GM23248 (cell line): ENCODE data around the gene SWSAP1. TPM values are rescaled to one million over a fixed set of nuclear protein-coding genes. Genes with fewer than 3 reads are reported as not detected.

Experiments
- DNase-seq: peaks from one replicate; pipeline ENCODE4 v3.0.0-alpha.2; 2015
- H2AFZ ChIP-seq: fragments of 200-600 bp; sonication (generic); 2 replicates; pipeline ENCODE4 v1.6.1; 2016; ENCODE audit warnings: antibody characterized with exemption
- H3F3A ChIP-seq: fragments of 200-600 bp; sonication (generic); 2 replicates; pipeline ENCODE4 v1.6.1; 2016; ENCODE audit warnings: mild to moderate bottlenecking, antibody characterized with exemption, mixed run types; ENCODE audit not compliant: insufficient read depth
- H3K27ac ChIP-seq: fragments of 200-600 bp; sonication (generic); 2 replicates; pipeline ENCODE4 v1.5.1; 2016; ENCODE audit warnings: mild to moderate bottlenecking
- H3K27me3 ChIP-seq: fragments of 200-600 bp; sonication (generic); replicated peaks from 2 replicates; pipeline ENCODE4 v1.6.1; 2016; ENCODE audit warnings: mild to moderate bottlenecking; ENCODE audit not compliant: insufficient read depth
- H3K36me3 ChIP-seq: fragments of 200-600 bp; sonication (generic); 2 replicates; pipeline ENCODE4 v1.6.1; 2016; ENCODE audit warnings: low read depth, mild to moderate bottlenecking
- H3K4me1 ChIP-seq: fragments of 200-600 bp; sonication (generic); 2 replicates; pipeline ENCODE4 v1.6.1; 2016; ENCODE audit warnings: mild to moderate bottlenecking; ENCODE audit not compliant: insufficient read depth
- H3K4me2 ChIP-seq: fragments of 200-600 bp; sonication (generic); one replicate; pipeline ENCODE4 v1.6.1; 2016; ENCODE audit warnings: mild to moderate bottlenecking; ENCODE audit not compliant: unreplicated experiment
- H3K4me3 ChIP-seq: fragments of 200-600 bp; sonication (generic); 2 replicates; pipeline ENCODE4 v1.5.1; 2016; ENCODE audit warnings: mild to moderate bottlenecking
- H3K79me2 ChIP-seq: fragments of 200-600 bp; sonication (generic); 2 replicates; pipeline ENCODE4 v1.6.1; 2016; ENCODE audit warnings: mild to moderate bottlenecking; ENCODE audit not compliant: insufficient read depth
- H3K9ac ChIP-seq: fragments of 200-600 bp; sonication (generic); 2 replicates; pipeline ENCODE4 v1.6.1; 2016; ENCODE audit warnings: mild to moderate bottlenecking
- H3K9me2 ChIP-seq: fragments of 200-600 bp; sonication (generic); 2 replicates; pipeline ENCODE4 v1.6.1; 2016; ENCODE audit warnings: mixed run types, mild to moderate bottlenecking, moderate library complexity; ENCODE audit not compliant: insufficient read depth
- H3K9me3 ChIP-seq: fragments of 200-600 bp; sonication (generic); one replicate; pipeline ENCODE4 v1.6.1; 2017; ENCODE audit warnings: low read depth
- H4K20me1 ChIP-seq: fragments of 200-600 bp; sonication (generic); 2 replicates; pipeline ENCODE4 v1.6.0; 2016; ENCODE audit not compliant: insufficient read depth
- EZH2 ChIP-seq: fragments of 200-600 bp; sonication (generic); IDR thresholded peaks from 2 replicates; pipeline ENCODE4 v1.6.1; 2018; ENCODE audit warnings: antibody characterized with exemption, mild to moderate bottlenecking; ENCODE audit not compliant: insufficient read depth, poor library complexity, severe bottlenecking
- EZH2phosphoT487 ChIP-seq: fragments of 200-600 bp; sonication (generic); IDR thresholded peaks from 2 replicates; pipeline ENCODE4 v1.6.1; 2018; ENCODE audit warnings: antibody characterized with exemption, moderate library complexity, mild to moderate bottlenecking, low read depth; ENCODE audit not compliant: insufficient read depth
- WGBS, 2 experiments: methylation state at CpG; one replicate each; pipeline ENCODE4 v1.1.6; 2015 to 2017; ENCODE audit warnings: low lambda C conversion rate in 2 of 2, low coverage in 1 of 2; ENCODE audit errors: missing lambda C conversion rate in 2 of 2; 5-methylcytosine and 5-hydroxymethylcytosine counted together
- in situ Hi-C: fragments of 300-500 bp; cut with MboI; formaldehyde crosslinking; loops from 2 replicates; pipeline ENCODE4 v1.15.0; 2020
- polyA plus RNA-seq: library from polyadenylated mRNA; unstranded; fragments of >200 nt; fragmentation: Nextera tagmentation; extraction: Ambion mirVana; gene quantifications from 2 replicates; pipeline ENCODE4 v1.2.1, GENCODE V29; 2016
- total RNA-seq: library from RNA; depleted of rRNA; stranded (reverse); fragments of >200 nt; shearing (Covaris generic); gene quantifications from 2 replicates; pipeline ENCODE4 v1.2.3, GENCODE V29; 2014

Gene SWSAP1
- total and polyA plus RNA-seq, 2 experiments from 2014 or later = 0.32 to 1.3 TPM

DNA sequence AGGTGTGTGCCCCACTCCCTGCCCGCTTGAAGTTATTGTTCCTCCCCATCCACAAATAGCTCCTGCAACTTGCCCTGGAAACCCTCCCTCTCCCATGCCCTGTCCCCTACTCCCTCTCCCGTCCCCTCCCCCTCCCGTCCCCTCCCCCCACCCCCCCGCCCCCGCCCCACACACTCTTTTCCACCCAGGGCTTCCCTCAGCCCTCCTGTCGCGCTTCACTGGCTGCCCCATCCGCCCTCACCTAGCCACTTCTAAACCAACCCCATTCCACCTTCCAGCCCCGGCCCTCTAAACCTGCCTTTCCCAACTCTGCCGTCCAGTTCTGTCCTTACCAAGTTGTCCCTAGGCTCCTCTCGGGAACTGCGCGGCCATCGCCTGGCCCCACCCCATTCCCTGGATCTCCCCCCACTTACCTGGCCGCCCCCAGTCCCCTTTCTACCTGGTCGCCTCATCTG lies 43.7 kb downstream of the SWSAP1 start:
- H2AFZ ChIP-seq = peak overlapping the region; percentile 57; the same call in 1 of the 2 replicates
- 7 to 9% methylated on average over 9 to 16 of the region's 16 CpGs for WGBS, 2 experiments
- H3K27me3 ChIP-seq = no peaks in the 10 kb centered on the region; the same call in 1 of the 2 replicates
- DNase-seq = no peak
- no peak overlapping the region for H3K27ac ChIP-seq
- in situ Hi-C loops = no loop called here
- no peaks in the 10 kb centered on the region for H3K4me1 ChIP-seq
- no peaks in the 10 kb centered on the region for H3K36me3 ChIP-seq
- no peak overlapping the region; the same call in 1 of the 2 replicates for H3K4me3 ChIP-seq
- TF ChIP-seq EZH2phosphoT487 = no peak
- TF ChIP-seq EZH2 = no peak
- no peaks in the 10 kb centered on the region for H4K20me1 ChIP-seq
- H3K9ac ChIP-seq = no peak overlapping the region
- H3K4me2 ChIP-seq = no peak overlapping the region
- H3K9me3 ChIP-seq = no peaks in the 10 kb centered on the region
- H3K9me2 ChIP-seq = no peaks in the 10 kb centered on the region
- no peaks in the 10 kb centered on the region for H3K79me2 ChIP-seq
- no peaks in the 10 kb centered on the region for H3F3A ChIP-seq

DNA sequence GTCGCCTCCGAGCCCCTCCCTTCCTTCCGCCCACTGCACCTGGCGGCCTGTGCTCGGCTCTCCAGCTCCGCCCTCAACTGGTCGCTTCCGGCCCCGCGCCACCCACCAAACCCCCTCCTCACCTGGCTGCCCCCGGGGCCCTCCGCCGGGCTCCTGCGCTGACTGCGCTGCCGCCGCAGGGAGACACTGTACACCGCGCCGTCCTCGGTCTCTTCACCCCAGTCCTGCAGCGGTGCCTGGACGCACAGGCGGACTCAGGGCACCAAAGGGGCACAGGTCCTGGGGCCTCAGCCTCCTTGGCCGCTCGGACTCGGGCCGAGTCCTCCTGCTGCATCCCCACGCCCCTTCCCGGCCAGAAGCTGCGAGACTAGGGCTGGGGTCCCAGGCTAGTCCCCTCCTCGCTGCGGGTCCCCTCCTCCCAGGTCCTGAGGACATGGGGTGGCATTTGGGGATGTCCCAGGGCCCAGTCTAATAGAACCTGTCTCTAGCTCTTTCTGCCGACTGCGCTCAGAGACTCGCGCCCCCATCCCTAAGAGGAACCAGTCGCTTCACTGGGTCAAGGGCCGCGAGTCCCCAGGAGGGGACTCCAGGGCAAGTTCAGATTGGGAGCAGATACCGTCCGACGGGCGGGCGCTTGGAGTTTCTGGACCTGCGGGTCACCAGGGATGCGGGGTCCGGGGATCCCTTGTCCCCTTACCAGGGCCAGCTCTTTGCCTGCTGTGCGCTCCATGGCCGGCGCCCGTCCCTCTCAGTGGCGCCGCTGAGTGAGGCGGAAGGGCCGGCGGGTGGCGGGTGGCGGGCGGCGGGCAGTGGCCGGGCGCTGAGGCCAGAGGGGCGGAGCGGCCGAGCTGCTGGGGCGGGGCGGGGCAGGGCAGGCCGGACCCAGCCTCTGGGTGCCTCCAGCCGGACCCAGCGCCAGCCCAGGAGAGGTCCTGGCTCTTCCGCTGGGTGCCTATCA lies 44.4 kb downstream of the SWSAP1 start, which contains the start of gene RGL3:
TSS of gene RGL3 (minus strand) at position 766 of the 958 bp plus-strand sequence. CDS start at position 730, 36 bp downstream.
- Histone ChIP-seq H3K27ac (no peak within 1 kb of the TSS), H3K4me2 (peak within 1 kb of the TSS; percentile 16), H3K27me3 (no peaks in the 10 kb centered on the region; the same call in 1 of the 2 replicates), H3K9me3 (no peaks in the 10 kb centered on the region), H3K9ac (0 out of 2 replicates have a peak within 1 kb of the TSS, but pooled peaks have one; percentile 5), H3K4me3 (peak within 1 kb of the TSS; percentile 45), H3K9me2 (no peaks in the 10 kb centered on the region), H4K20me1 (no peaks in the 10 kb centered on the region), H3K4me1 (no peaks in the 10 kb centered on the region), H3K36me3 (no peaks in the 10 kb centered on the region), H2AFZ (peak within 1 kb of the TSS; percentile 57), H3F3A (no peaks in the 10 kb centered on the region), H3K79me2 (no peaks in the 10 kb centered on the region)
- in situ Hi-C loops = no loop called here
- peak; percentile 47 for DNase-seq
- no peak for TF ChIP-seq EZH2
- no peak for TF ChIP-seq EZH2phosphoT487
- WGBS, 2 experiments = 5% methylated on average over 43 to 60 of the region's 72 CpGs

DNA sequence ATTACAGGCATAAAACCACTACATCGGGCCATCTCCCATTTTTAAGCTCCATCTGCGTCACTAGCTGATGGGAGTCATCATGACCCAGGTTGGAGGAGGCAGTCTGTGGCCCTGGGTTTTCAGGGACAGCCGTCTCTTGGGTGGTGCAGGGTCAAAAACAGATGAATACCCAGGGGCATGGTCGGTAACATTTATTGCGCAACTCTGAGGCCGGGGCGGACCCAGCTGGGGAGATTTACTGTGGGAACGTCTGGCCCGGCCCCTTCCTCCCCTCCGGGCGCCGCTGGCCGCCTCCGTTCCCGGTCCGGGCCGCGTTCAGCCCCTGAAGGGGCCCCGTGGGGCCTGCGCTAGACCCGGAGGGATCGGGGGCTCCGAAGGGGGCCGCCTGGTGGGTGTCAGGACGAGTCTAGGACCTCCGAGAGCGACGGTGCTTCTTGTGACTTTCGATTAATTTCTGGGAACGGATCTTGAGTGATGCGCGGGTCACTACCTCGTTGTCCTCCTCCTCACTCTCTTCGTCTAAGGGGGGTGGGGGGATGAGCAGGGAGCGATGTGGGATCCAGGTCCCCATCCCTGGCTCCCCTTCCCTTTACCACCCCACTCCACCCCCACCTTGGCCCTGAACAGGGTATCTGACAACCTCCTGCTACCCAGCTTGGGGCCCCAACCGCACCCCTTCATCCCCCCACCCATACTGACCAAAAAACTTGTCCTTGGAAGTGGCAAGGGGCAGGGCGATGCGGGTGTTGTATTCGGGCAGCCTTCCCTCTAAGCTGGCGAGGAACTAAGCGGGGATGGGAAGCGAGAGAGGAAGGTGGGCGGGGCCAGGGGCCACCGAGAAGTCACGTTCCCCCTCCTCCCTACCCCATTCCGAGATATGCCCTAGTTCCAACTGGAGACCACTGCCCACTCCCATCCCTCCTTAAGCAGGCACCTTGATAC lies 46.2 kb downstream of the SWSAP1 start:
- TF ChIP-seq EZH2 (no peak), EZH2phosphoT487 (no peak)
- H4K20me1 ChIP-seq = no peaks in the 10 kb centered on the region
- H3K9me2 ChIP-seq = no peaks in the 10 kb centered on the region
- peak overlapping the region; percentile 39; the same call in 1 of the 2 replicates for H3K9ac ChIP-seq
- no peak overlapping the region for H3K27ac ChIP-seq
- no peaks in the 10 kb centered on the region for H3K4me1 ChIP-seq
- no peaks in the 10 kb centered on the region; the same call in 1 of the 2 replicates for H3K27me3 ChIP-seq
- H3K4me2 ChIP-seq = peak overlapping the region; percentile 55
- peak overlapping the region; percentile 54 for H3K4me3 ChIP-seq
- 6% methylated on average over 35 to 36 of the region's 46 CpGs for WGBS, 2 experiments
- H3F3A ChIP-seq = no peaks in the 10 kb centered on the region
- H3K9me3 ChIP-seq = no peaks in the 10 kb centered on the region
- in situ Hi-C loops = no loop called here
- H3K36me3 ChIP-seq = no peaks in the 10 kb centered on the region
- peak; percentile 67 for DNase-seq
- peak overlapping the region; percentile 70 for H2AFZ ChIP-seq
- H3K79me2 ChIP-seq = no peaks in the 10 kb centered on the region
